T-helper 17 cell (primary cell): ENCODE results near the gene FAM168A. TPM values are rescaled to one million over a fixed set of nuclear protein-coding genes. Genes with fewer than 3 reads are reported as not detected.
"Not testable (repeated sequence)": the region's sequence is repeated elsewhere in the genome, so short reads cannot be mapped to it uniquely, and the experiment has no call there.

Experiments
- ATAC-seq: fragments of 150-1000 bp; cut with Tn5 transposase; 2 replicates; pipeline ENCODE4 v1.10.0; 2021; ENCODE audit warnings: mild to moderate bottlenecking, moderate library complexity
- DNase-seq, 3 donors: peaks; one replicate each; pipeline versions ENCODE4 v3.0.0 to v3.0.0-alpha.2; 2020 to 2021
- H3K9me3 ChIP-seq: one replicate; pipeline ENCODE4 v1.7.0; 2013; ENCODE audit warnings: low read length, mild to moderate bottlenecking; ENCODE audit not compliant: control insufficient read depth, poor library complexity, severe bottlenecking
- H3K27ac Mint-ChIP-seq: one replicate; pipeline ENCODE4 v1.8.0; 2022; ENCODE audit warnings: mild to moderate bottlenecking, moderate library complexity, mixed read lengths
- H3K27me3 Mint-ChIP-seq: one replicate; pipeline ENCODE4 v1.8.0; 2022; ENCODE audit warnings: mixed read lengths
- H3K36me3 Mint-ChIP-seq: one replicate; pipeline ENCODE4 v1.8.0; 2022; ENCODE audit warnings: low read depth, mixed read lengths
- H3K4me1 Mint-ChIP-seq: one replicate; pipeline ENCODE4 v1.8.0; 2022; ENCODE audit warnings: mild to moderate bottlenecking, mixed read lengths
- H3K4me3 Mint-ChIP-seq: one replicate; pipeline ENCODE4 v1.8.0; 2022; ENCODE audit warnings: mild to moderate bottlenecking, moderate library complexity, mixed read lengths
- total RNA-seq, 4 donors: library from RNA in 2 of 4; stranded (reverse) in 2 of 4; gene quantifications; one replicate each; pipeline ENCODE4 v1.2.3 and lab custom pipeline; 2022 to 2026

Gene FAM168A
- total RNA-seq, 2 donors from 2014 or later, result 21.1 to 22.2 TPM

GRCh38 chr11:73464347-73464746 lies 133.6 kb downstream of the FAM168A start:
- peaks cover 11% of the 10 kb centered on the region for H3K36me3 Mint-ChIP-seq
- H3K27ac Mint-ChIP-seq, result no peak overlapping the region
- no peaks in the 10 kb centered on the region for H3K9me3 ChIP-seq
- DNase-seq, result no peak
- H3K27me3 Mint-ChIP-seq, result no peaks in the 10 kb centered on the region
- no peak overlapping the region for H3K4me3 Mint-ChIP-seq
- ATAC-seq, result no peak
- H3K4me1 Mint-ChIP-seq, result peaks cover 13% of the 10 kb centered on the region

GRCh38 chr11:73463359-73463758 lies 134.6 kb downstream of the FAM168A start:
- no peaks in the 10 kb centered on the region for H3K27me3 Mint-ChIP-seq
- no peaks in the 10 kb centered on the region for H3K9me3 ChIP-seq
- DNase-seq (no peak), ATAC-seq (no peak)
- H3K36me3 Mint-ChIP-seq, result peaks cover 11% of the 10 kb centered on the region
- no peak overlapping the region for H3K27ac Mint-ChIP-seq
- peaks cover 12% of the 10 kb centered on the region for H3K4me1 Mint-ChIP-seq
- no peak overlapping the region for H3K4me3 Mint-ChIP-seq

- Mint-ChIP-seq H3K4me1 (peaks cover 12% of the 10 kb centered on the region), H3K36me3 (peaks cover 12% of the 10 kb centered on the region), H3K4me3 (no peak overlapping the region), H3K27ac (no peak overlapping the region), H3K27me3 (no peaks in the 10 kb centered on the region)
- DNase-seq, result no peak
- H3K9me3 ChIP-seq, result no peaks in the 10 kb centered on the region
- ATAC-seq, result no peak
These were observed 135.9 kb downstream of the FAM168A start for GRCh38 chr11:73461964-73462363.

- DNase-seq (no peak), ATAC-seq (no peak)
- no peaks in the 10 kb centered on the region for H3K9me3 ChIP-seq
- no peak overlapping the region for H3K4me3 Mint-ChIP-seq
- peaks cover 12% of the 10 kb centered on the region for H3K36me3 Mint-ChIP-seq
- H3K27ac Mint-ChIP-seq, result no peak overlapping the region
- H3K4me1 Mint-ChIP-seq, result peaks cover 13% of the 10 kb centered on the region
- H3K27me3 Mint-ChIP-seq, result no peaks in the 10 kb centered on the region
These were observed 136.5 kb downstream of the FAM168A start for GRCh38 chr11:73461335-73461840.

GRCh38 chr11:73458201-73458600 lies 139.7 kb downstream of the FAM168A start:
- Mint-ChIP-seq H3K27ac (no peak overlapping the region), H3K36me3 (peaks cover 6% of the 10 kb centered on the region), H3K4me1 (peaks cover 8% of the 10 kb centered on the region), H3K27me3 (no peaks in the 10 kb centered on the region), H3K4me3 (no peak overlapping the region)
- DNase-seq, result no peak
- ATAC-seq, result no peak
- H3K9me3 ChIP-seq, result no peaks in the 10 kb centered on the region

- no peak for DNase-seq
- no peak overlapping the region for H3K4me3 Mint-ChIP-seq
- no peak overlapping the region for H3K27ac Mint-ChIP-seq
- no peaks in the 10 kb centered on the region for H3K9me3 ChIP-seq
- H3K4me1 Mint-ChIP-seq, result peaks cover 4% of the 10 kb centered on the region
- no peaks in the 10 kb centered on the region for H3K27me3 Mint-ChIP-seq
- no peak for ATAC-seq
- peaks cover 3% of the 10 kb centered on the region for H3K36me3 Mint-ChIP-seq
These were observed 142.9 kb downstream of the FAM168A start for GRCh38 chr11:73454987-73455386.

- DNase-seq (no peak), ATAC-seq (no peak)
- no peaks in the 10 kb centered on the region for H3K9me3 ChIP-seq
- Mint-ChIP-seq H3K4me1 (peaks cover 4% of the 10 kb centered on the region), H3K36me3 (peaks cover 5% of the 10 kb centered on the region), H3K27me3 (no peaks in the 10 kb centered on the region), H3K27ac (no peak overlapping the region), H3K4me3 (no peak overlapping the region)
These were observed 144.3 kb downstream of the FAM168A start for GRCh38 chr11:73453562-73453961.

GRCh38 chr11:73452726-73453125 lies 145.2 kb downstream of the FAM168A start:
- Mint-ChIP-seq H3K27ac (no peak overlapping the region), H3K4me1 (peaks cover 4% of the 10 kb centered on the region), H3K27me3 (no peaks in the 10 kb centered on the region), H3K4me3 (no peak overlapping the region), H3K36me3 (peaks cover 5% of the 10 kb centered on the region)
- DNase-seq, result no peak
- no peak for ATAC-seq
- no peaks in the 10 kb centered on the region for H3K9me3 ChIP-seq

GRCh38 chr11:73451896-73452295 lies 146.0 kb downstream of the FAM168A start:
- DNase-seq (no peak), ATAC-seq (no peak)
- Mint-ChIP-seq H3K4me3 (no peak overlapping the region), H3K27me3 (no peaks in the 10 kb centered on the region), H3K4me1 (peaks cover 6% of the 10 kb centered on the region), H3K27ac (no peak overlapping the region), H3K36me3 (peaks cover 3% of the 10 kb centered on the region)
- no peaks in the 10 kb centered on the region for H3K9me3 ChIP-seq

- peaks cover 3% of the 10 kb centered on the region for H3K36me3 Mint-ChIP-seq
- H3K27ac Mint-ChIP-seq, result peak overlapping the region; percentile 30
- no peaks in the 10 kb centered on the region for H3K27me3 Mint-ChIP-seq
- H3K9me3 ChIP-seq, result no peaks in the 10 kb centered on the region
- no peak overlapping the region for H3K4me3 Mint-ChIP-seq
- peaks cover 6% of the 10 kb centered on the region for H3K4me1 Mint-ChIP-seq
- no peak for DNase-seq
- no peak for ATAC-seq
These were observed 151.1 kb downstream of the FAM168A start for GRCh38 chr11:73446766-73447165.

GRCh38 chr11:73445980-73446379 lies 151.9 kb downstream of the FAM168A start:
- Mint-ChIP-seq H3K36me3 (peaks cover 3% of the 10 kb centered on the region), H3K4me3 (no peak overlapping the region), H3K27me3 (no peaks in the 10 kb centered on the region), H3K27ac (peak overlapping the region; percentile 30), H3K4me1 (peaks cover 5% of the 10 kb centered on the region)
- DNase-seq, result no peak
- no peaks in the 10 kb centered on the region for H3K9me3 ChIP-seq
- ATAC-seq, result no peak

GRCh38 chr11:73439002-73439843 lies 158.7 kb downstream of the FAM168A start:
- Mint-ChIP-seq H3K4me3 (no peak overlapping the region), H3K27me3 (no peaks in the 10 kb centered on the region), H3K27ac (no peak overlapping the region), H3K36me3 (peaks cover 5% of the 10 kb centered on the region), H3K4me1 (peaks cover 7% of the 10 kb centered on the region)
- ATAC-seq, result no peak
- H3K9me3 ChIP-seq, result no peaks in the 10 kb centered on the region
- no peak for DNase-seq

- not testable (repeated sequence) for H3K36me3 Mint-ChIP-seq, ATAC-seq, H3K4me3 Mint-ChIP-seq
These were observed 161.1 kb downstream of the FAM168A start for GRCh38 chr11:73436859-73437258.

GRCh38 chr11:73431396-73431795 lies 166.5 kb downstream of the FAM168A start:
- no peak for DNase-seq
- Mint-ChIP-seq H3K4me3 (no peak overlapping the region), H3K4me1 (peaks cover 13% of the 10 kb centered on the region), H3K27me3 (no peaks in the 10 kb centered on the region), H3K36me3 (peaks cover 6% of the 10 kb centered on the region), H3K27ac (no peak overlapping the region)
- H3K9me3 ChIP-seq, result no peaks in the 10 kb centered on the region
- no peak for ATAC-seq

More at GRCh38 chr11:73436859-73437258, 161.1 kb downstream of the FAM168A start:
- not testable (repeated sequence) for H3K9me3 ChIP-seq, H3K27me3 Mint-ChIP-seq, H3K4me1 Mint-ChIP-seq, DNase-seq, H3K27ac Mint-ChIP-seq
